GM23338 (cell line): ENCODE measurements around the gene PLEKHD1.

Experiments
- CTCF ChIP-seq, 2 experiments: fragments of 200-600 bp in 1 of 2; sonication (generic) in 1 of 2; conservative IDR thresholded peaks; 2 replicates each; pipeline versions ENCODE4 v1.5.1 to v1.6.1; 2016 to 2017; ENCODE audit warnings: antibody characterized with exemption in 2 of 2, low read depth in 2 of 2, mild to moderate bottlenecking in 2 of 2, moderate library complexity in 1 of 2
- EZH2 ChIP-seq: fragments of 200-600 bp; sonication (generic); IDR thresholded peaks from one replicate; pipeline ENCODE4 v1.8.0; 2017; ENCODE audit warnings: antibody characterized with exemption, mild to moderate bottlenecking, low read depth; ENCODE audit not compliant: unreplicated experiment
- REST ChIP-seq: IDR thresholded peaks from one replicate; pipeline ENCODE4 v1.6.1; 2018; ENCODE audit warnings: antibody characterized with exemption; ENCODE audit not compliant: unreplicated experiment
- ZNF331 ChIP-seq: fragments of 250-450 bp; sonication (Bioruptor Pico); IDR thresholded peaks from 2 replicates; pipeline ENCODE4 v1.5.0; 2020; ENCODE audit warnings: low read depth, mild to moderate bottlenecking, moderate library complexity

GRCh38 chr14:69572841-69573135 lies 88.3 kb downstream of the PLEKHD1 start:
- TF ChIP-seq CTCF (conservative IDR thresholded peaks at IDR 0.05; ENCODE audit: low read depth in 2 of 2), result no peak
- no peak for TF ChIP-seq REST
- TF ChIP-seq EZH2, result no peak
- TF ChIP-seq ZNF331, result no peak
